HL-60 (cell line): Measurements from ENCODE around the gene IRF1.

Experiments used
- CTCF ChIP-seq: IDR thresholded peaks from one replicate; pipeline ENCODE4 v1.5.1; 2011; ENCODE audit warnings: low read length, control low read depth, inconsistent platforms; ENCODE audit not compliant: insufficient read depth
- GABPA ChIP-seq: IDR thresholded peaks from 2 replicates; pipeline ENCODE4 v1.6.1; 2012; ENCODE audit warnings: low read depth
- POLR2AphosphoS5 ChIP-seq: IDR thresholded peaks from 2 replicates; pipeline ENCODE4 v1.6.1; 2012; ENCODE audit warnings: low read depth
- REST ChIP-seq: IDR thresholded peaks from 2 replicates; pipeline ENCODE4 v1.6.1; 2012; ENCODE audit warnings: low read depth; ENCODE audit not compliant: insufficient replicate concordance
- SPI1 ChIP-seq: IDR thresholded peaks from 2 replicates; pipeline ENCODE4 v1.6.1; 2012; ENCODE audit warnings: low read depth, mild to moderate bottlenecking, borderline replicate concordance

DNA sequence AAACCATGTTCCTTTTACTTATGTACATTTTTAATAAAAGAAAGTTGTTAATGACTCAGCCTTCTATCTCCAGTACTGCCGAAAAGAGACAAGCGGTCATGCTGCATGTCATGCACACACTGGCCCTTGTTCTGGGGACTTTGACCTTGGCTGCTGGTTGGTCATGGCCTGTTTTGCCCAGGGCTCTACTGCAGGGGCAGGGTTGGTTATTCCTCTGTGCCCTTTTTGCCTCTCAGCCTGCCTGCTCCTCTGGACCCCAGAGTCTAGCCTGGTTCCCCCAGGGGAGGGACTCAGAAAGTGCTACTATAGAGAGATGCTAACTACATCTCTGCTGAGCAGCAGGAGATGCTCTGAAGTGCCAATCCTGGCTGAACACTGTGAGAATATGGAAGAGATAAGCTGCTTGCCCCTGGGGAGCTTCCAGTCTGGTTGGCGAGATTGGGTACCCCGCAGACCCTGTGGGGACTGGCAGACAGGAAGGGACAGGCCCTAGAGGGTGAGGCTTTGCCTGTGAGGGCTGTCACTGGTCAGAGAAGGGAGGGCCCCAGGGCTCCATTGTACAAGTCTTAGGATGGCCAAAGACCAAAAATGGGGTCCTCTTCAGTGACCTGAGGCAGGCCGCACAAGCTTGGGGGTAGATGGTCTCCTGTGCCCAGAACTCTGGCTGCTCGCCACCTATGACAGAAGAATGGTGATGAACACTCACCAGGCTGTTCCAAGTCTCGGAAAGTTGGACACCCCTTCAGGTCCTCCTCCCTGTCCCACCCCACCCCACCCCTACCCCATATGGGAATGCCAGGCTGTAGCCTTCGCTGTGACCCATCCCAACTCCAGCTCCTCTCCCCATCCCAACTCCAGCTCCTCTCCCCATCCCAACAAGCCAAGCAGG lies 14.3 kb downstream of the IRF1 start:
- TF ChIP-seq CTCF: no peak
- no peak for TF ChIP-seq REST
- TF ChIP-seq SPI1: no peak
- no peak for TF ChIP-seq POLR2AphosphoS5
- no peak for TF ChIP-seq GABPA
